Measurements from ENCODE around the gene CACNA1A. TPM values are rescaled to one million over a fixed set of nuclear protein-coding genes. Genes with fewer than 3 reads are reported as not detected.

CACNA1A gene
- total and polyA plus RNA-seq, 3 donors from 2014 or later: 9.7 to 22.5 (median 21.8) TPM

DNA sequence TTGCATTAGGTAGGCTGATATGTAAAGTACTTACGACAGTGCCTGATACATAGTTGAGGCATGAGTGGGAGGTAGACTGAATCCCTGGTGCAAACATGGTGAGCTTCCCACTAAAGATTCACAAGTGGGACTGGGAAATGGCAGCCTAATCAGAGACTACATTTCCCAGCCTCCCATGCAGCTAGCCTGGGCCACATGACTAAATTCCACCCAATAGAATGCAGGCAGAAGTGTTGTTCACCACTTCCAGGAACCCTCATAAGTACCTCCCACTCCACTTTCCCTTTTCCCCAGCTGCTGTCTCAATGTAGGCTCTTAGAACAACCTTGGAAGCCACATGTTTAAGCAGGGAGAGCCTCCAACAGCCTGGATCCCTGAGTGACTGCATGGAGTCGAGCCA is 104.9 kb downstream of the CACNA1A start:
- no peaks in the 10 kb centered on the region for H3K27me3 ChIP-seq
- no peak overlapping the region for H3K27ac ChIP-seq
- 85 to 92% methylated on average over 2 of the region's 2 CpGs for WGBS, 2 donors
- intact Hi-C loops (cut with DNase I; ENCODE audit: low total_unique reads): no loop called here
- no peak overlapping the region for H3K4me3 ChIP-seq
- no peak for DNase-seq
- no peaks in the 10 kb centered on the region for H3K36me3 ChIP-seq (ENCODE audit: low read depth, missing control alignments)
- no peaks in the 10 kb centered on the region for H3K9me3 ChIP-seq
- H3K4me1 ChIP-seq: no peaks in the 10 kb centered on the region
- no peak for TF ChIP-seq POLR2A (IDR thresholded peaks at IDR 0.05)
- TF ChIP-seq, protein P1, sequence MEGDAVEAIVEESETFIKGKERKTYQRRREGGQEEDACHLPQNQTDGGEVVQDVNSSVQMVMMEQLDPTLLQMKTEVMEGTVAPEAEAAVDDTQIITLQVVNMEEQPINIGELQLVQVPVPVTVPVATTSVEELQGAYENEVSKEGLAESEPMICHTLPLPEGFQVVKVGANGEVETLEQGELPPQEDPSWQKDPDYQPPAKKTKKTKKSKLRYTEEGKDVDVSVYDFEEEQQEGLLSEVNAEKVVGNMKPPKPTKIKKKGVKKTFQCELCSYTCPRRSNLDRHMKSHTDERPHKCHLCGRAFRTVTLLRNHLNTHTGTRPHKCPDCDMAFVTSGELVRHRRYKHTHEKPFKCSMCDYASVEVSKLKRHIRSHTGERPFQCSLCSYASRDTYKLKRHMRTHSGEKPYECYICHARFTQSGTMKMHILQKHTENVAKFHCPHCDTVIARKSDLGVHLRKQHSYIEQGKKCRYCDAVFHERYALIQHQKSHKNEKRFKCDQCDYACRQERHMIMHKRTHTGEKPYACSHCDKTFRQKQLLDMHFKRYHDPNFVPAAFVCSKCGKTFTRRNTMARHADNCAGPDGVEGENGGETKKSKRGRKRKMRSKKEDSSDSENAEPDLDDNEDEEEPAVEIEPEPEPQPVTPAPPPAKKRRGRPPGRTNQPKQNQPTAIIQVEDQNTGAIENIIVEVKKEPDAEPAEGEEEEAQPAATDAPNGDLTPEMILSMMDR (IDR thresholded peaks at IDR 0.05): no peak

DNA sequence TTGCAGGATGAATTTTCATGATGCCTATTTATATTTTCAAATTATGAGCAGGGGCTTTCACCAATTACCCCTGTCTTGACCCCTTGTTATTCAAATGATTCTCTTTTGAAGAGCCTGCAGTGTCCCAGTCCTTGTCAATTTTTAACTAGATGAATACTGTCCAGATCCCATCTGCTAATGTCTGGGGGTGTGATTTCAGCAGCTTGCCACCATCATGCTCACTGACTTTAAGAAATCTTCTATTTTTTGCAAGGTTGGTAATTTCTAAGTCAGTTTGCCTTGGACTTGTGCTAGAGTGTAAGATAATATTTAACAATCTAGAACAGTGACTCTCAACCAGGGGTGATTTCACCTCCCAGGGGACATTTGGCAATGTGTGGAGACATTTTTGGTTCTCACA is 106.0 kb downstream of the CACNA1A start:
- no peaks in the 10 kb centered on the region for H3K4me1 ChIP-seq
- no peak overlapping the region for H3K4me3 ChIP-seq
- intact Hi-C loops (cut with DNase I; ENCODE audit: low total_unique reads): no loop called here
- H3K9me3 ChIP-seq: no peaks in the 10 kb centered on the region
- H3K36me3 ChIP-seq (ENCODE audit: low read depth, missing control alignments): no peaks in the 10 kb centered on the region
- no peak for DNase-seq
- no peak overlapping the region for H3K27ac ChIP-seq
- no peak for TF ChIP-seq POLR2A (IDR thresholded peaks at IDR 0.05)
- TF ChIP-seq, protein P1 (IDR thresholded peaks at IDR 0.05): no peak
- H3K27me3 ChIP-seq: no peaks in the 10 kb centered on the region

- TF ChIP-seq POLR2A (IDR thresholded peaks at IDR 0.05): no peak
- TF ChIP-seq, protein P1 (IDR thresholded peaks at IDR 0.05): no peak
- no peaks in the 10 kb centered on the region for H3K4me1 ChIP-seq
- intact Hi-C loops (cut with DNase I; ENCODE audit: low total_unique reads): no loop called here
- no peak overlapping the region for H3K4me3 ChIP-seq
- H3K36me3 ChIP-seq (ENCODE audit: low read depth, missing control alignments): no peaks in the 10 kb centered on the region
- no peak overlapping the region for H3K27ac ChIP-seq
- no peak for DNase-seq
- no peaks in the 10 kb centered on the region for H3K9me3 ChIP-seq
- WGBS, 2 donors: 79 to 91% methylated on average over 5 of the region's 5 CpGs
- H3K27me3 ChIP-seq: no peaks in the 10 kb centered on the region
Observed at GRCh38 chr19:13399746-13400145, 106.5 kb downstream of the CACNA1A start.

GRCh38 chr19:13398780-13399726 is 107.2 kb downstream of the CACNA1A start:
- H3K27me3 ChIP-seq: no peaks in the 10 kb centered on the region
- TF ChIP-seq, protein P1 (IDR thresholded peaks at IDR 0.05): no peak
- TF ChIP-seq POLR2A (IDR thresholded peaks at IDR 0.05): no peak
- WGBS, 2 donors: 67 to 72% methylated on average over 10 of the region's 10 CpGs

More at GRCh38 chr19:13398780-13399726, 107.2 kb downstream of the CACNA1A start:
- Histone ChIP-seq H3K4me3 (no peak overlapping the region), H3K9me3 (no peaks in the 10 kb centered on the region), H3K27ac (no peak overlapping the region), H3K4me1 (no peaks in the 10 kb centered on the region), H3K36me3 (ENCODE audit: low read depth, missing control alignments) (no peaks in the 10 kb centered on the region)
- no peak for DNase-seq
- intact Hi-C loops (cut with DNase I; ENCODE audit: low total_unique reads): no loop called here
